Measurements from ENCODE around the gene TRIM6. TPM values are rescaled to one million over a fixed set of nuclear protein-coding genes. Genes with fewer than 3 reads are reported as not detected.
A peak's percentile ranks its signal among the peaks of the same experiment; 100 is the strongest.

Gene TRIM6
- total RNA-seq, 1 experiment from 2014 or later: 30.2 TPM

- H3K4me1 Mint-ChIP-seq: peaks cover 48% of the 10 kb centered on the region
- H3K36me3 Mint-ChIP-seq: no peaks in the 10 kb centered on the region
- POLR2A ChIA-PET: no interaction called here
- DNase-seq (ENCODE audit: low spot score) (no peak), ATAC-seq (no peak)
- 0 out of 2 replicates have a peak overlapping the region, but pooled peaks have one; percentile 42 for H3K27ac Mint-ChIP-seq
- CTCF ChIA-PET: interaction anchor here (1.1 kb wide), 1 partner anchor 22 kb away, joined by 3 read pairs; no protein-coding TSS in a partner anchor
- H3K9me3 Mint-ChIP-seq: 0 out of 2 replicates have a peak, but pooled peaks cover 3% of the 10 kb centered on the region
- no peak for TF ChIP-seq NFE2L1 (CRISPR knock-in tag; IDR thresholded peaks at IDR 0.05)
- no peak for TF ChIP-seq CDX4 (CRISPR knock-in tag; IDR thresholded peaks at IDR 0.05; ENCODE audit: borderline replicate concordance)
- TF ChIP-seq NR2C2 (CRISPR knock-in tag; IDR thresholded peaks at IDR 0.05): no peak
- no peak for TF ChIP-seq NFATC4 (CRISPR knock-in tag; IDR thresholded peaks at IDR 0.05)
- no peak for TF ChIP-seq ZNF232 (CRISPR knock-in tag; IDR thresholded peaks at IDR 0.05)
- no peak for TF ChIP-seq NFYB (CRISPR knock-in tag; conservative IDR thresholded peaks at IDR 0.05; ENCODE audit: low read depth)
- TF ChIP-seq ELF4 (CRISPR knock-in tag; IDR thresholded peaks at IDR 0.05; ENCODE audit: low read depth): no peak
- TF ChIP-seq PRRX2 (CRISPR knock-in tag; IDR thresholded peaks at IDR 0.05): no peak
- TF ChIP-seq RELA (CRISPR knock-in tag; IDR thresholded peaks at IDR 0.05; ENCODE audit: borderline replicate concordance): no peak
- TF ChIP-seq E2F5 (CRISPR knock-in tag; IDR thresholded peaks at IDR 0.05): no peak
- TF ChIP-seq HMGA2 (CRISPR knock-in tag; IDR thresholded peaks at IDR 0.05): no peak
- no peak for TF ChIP-seq FOXK1 (CRISPR knock-in tag; IDR thresholded peaks at IDR 0.05)
- TF ChIP-seq ESRRA (CRISPR knock-in tag; IDR thresholded peaks at IDR 0.05; ENCODE audit: borderline replicate concordance): no peak
- no peak for TF ChIP-seq NR1H2 (CRISPR knock-in tag; IDR thresholded peaks at IDR 0.05)
- TF ChIP-seq, protein P1, sequence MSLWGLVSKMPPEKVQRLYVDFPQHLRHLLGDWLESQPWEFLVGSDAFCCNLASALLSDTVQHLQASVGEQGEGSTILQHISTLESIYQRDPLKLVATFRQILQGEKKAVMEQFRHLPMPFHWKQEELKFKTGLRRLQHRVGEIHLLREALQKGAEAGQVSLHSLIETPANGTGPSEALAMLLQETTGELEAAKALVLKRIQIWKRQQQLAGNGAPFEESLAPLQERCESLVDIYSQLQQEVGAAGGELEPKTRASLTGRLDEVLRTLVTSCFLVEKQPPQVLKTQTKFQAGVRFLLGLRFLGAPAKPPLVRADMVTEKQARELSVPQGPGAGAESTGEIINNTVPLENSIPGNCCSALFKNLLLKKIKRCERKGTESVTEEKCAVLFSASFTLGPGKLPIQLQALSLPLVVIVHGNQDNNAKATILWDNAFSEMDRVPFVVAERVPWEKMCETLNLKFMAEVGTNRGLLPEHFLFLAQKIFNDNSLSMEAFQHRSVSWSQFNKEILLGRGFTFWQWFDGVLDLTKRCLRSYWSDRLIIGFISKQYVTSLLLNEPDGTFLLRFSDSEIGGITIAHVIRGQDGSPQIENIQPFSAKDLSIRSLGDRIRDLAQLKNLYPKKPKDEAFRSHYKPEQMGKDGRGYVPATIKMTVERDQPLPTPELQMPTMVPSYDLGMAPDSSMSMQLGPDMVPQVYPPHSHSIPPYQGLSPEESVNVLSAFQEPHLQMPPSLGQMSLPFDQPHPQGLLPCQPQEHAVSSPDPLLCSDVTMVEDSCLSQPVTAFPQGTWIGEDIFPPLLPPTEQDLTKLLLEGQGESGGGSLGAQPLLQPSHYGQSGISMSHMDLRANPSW (CRISPR knock-in tag; conservative IDR thresholded peaks at IDR 0.05; ENCODE audit: low read depth): no peak
- no peak for TF ChIP-seq IRF2 (CRISPR knock-in tag; IDR thresholded peaks at IDR 0.05; ENCODE audit: borderline replicate concordance, low read depth)
- TF ChIP-seq ZBTB21 (CRISPR knock-in tag; IDR thresholded peaks at IDR 0.05; ENCODE audit: borderline replicate concordance): no peak
- no peak for TF ChIP-seq MAX (CRISPR knock-in tag; IDR thresholded peaks at IDR 0.05)
- TF ChIP-seq, protein P2, sequence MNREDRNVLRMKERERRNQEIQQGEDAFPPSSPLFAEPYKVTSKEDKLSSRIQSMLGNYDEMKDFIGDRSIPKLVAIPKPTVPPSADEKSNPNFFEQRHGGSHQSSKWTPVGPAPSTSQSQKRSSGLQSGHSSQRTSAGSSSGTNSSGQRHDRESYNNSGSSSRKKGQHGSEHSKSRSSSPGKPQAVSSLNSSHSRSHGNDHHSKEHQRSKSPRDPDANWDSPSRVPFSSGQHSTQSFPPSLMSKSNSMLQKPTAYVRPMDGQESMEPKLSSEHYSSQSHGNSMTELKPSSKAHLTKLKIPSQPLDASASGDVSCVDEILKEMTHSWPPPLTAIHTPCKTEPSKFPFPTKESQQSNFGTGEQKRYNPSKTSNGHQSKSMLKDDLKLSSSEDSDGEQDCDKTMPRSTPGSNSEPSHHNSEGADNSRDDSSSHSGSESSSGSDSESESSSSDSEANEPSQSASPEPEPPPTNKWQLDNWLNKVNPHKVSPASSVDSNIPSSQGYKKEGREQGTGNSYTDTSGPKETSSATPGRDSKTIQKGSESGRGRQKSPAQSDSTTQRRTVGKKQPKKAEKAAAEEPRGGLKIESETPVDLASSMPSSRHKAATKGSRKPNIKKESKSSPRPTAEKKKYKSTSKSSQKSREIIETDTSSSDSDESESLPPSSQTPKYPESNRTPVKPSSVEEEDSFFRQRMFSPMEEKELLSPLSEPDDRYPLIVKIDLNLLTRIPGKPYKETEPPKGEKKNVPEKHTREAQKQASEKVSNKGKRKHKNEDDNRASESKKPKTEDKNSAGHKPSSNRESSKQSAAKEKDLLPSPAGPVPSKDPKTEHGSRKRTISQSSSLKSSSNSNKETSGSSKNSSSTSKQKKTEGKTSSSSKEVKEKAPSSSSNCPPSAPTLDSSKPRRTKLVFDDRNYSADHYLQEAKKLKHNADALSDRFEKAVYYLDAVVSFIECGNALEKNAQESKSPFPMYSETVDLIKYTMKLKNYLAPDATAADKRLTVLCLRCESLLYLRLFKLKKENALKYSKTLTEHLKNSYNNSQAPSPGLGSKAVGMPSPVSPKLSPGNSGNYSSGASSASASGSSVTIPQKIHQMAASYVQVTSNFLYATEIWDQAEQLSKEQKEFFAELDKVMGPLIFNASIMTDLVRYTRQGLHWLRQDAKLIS (CRISPR knock-in tag; IDR thresholded peaks at IDR 0.05; ENCODE audit: borderline replicate concordance): no peak
- TF ChIP-seq E2F4 (CRISPR knock-in tag; IDR thresholded peaks at IDR 0.05; ENCODE audit: borderline replicate concordance, low read depth): no peak
- H3K4me3 Mint-ChIP-seq: no peak overlapping the region
- no peaks in the 10 kb centered on the region for H3K27me3 Mint-ChIP-seq (ENCODE audit: low read depth)
These were observed 26.4 kb downstream of the TRIM6 start for GRCh38 chr11:5622802-5623201.

Data from WTC11 (cell line).